ENCODE data around the gene ABHD17B. TPM values are rescaled to one million over a fixed set of nuclear protein-coding genes. Genes with fewer than 3 reads are reported as not detected.

The ABHD17B gene
- total and polyA plus RNA-seq, 2 donors = 23.3 to 53.1 TPM

DNA sequence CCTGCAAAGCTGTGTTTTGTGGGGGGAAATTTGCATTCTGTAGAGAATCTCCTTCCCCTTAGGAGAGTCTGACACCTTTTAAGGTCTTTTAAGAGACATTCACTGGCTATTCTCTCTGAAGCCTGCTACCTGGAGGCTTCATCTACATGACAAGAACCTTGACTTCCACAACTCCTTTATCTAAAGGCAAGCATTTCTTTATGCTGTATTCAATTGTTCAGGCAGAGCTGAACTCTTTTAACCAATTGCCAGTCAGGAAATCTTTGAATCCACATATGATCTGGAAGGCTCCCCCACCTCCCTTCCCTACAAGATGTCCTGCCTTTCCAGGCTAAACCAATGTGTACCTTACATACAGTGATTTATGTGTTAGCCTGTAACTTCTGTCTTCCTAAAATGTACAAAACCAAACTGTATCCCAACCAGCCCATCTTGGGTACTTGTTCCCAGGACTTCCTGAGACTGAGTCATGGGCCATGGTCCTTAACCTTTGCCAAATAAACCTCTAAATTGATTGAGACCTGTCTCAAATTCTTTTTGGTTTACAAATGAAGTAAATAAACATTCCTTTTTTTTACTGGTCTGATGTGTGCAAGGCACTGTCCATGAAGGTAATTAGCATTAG is 10.3 kb upstream of the ABHD17B start:
- Histone ChIP-seq H3K27me3 (ENCODE audit: control insufficient read depth in 2 of 2, insufficient read depth in 1 of 2, low read length in 1 of 2) (no peaks in the 10 kb centered on the region), H3K4me1 (ENCODE audit: control insufficient read depth in 2 of 2, insufficient read depth in 2 of 2, low read length in 2 of 2) (peaks cover 0 to 2% of the 10 kb centered on the region in 2 donors), H3K36me3 (ENCODE audit: control insufficient read depth in 2 of 2, insufficient read depth in 2 of 2, low read length in 1 of 2) (peaks cover 3 to 4% of the 10 kb centered on the region in 2 donors), H3K4me3 (ENCODE audit: low read length in 2 of 2) (no peak overlapping the region), H3K27ac (ENCODE audit: low read depth in 1 of 2, low read length in 1 of 2) (no peak overlapping the region), H3K9me3 (ENCODE audit: control insufficient read depth in 2 of 2, insufficient read depth in 1 of 2, low read length in 1 of 2) (no peaks in the 10 kb centered on the region)
- no peak for DNase-seq (ENCODE audit: low read depth in 6 of 9, low spot score in 9 of 9)

DNA sequence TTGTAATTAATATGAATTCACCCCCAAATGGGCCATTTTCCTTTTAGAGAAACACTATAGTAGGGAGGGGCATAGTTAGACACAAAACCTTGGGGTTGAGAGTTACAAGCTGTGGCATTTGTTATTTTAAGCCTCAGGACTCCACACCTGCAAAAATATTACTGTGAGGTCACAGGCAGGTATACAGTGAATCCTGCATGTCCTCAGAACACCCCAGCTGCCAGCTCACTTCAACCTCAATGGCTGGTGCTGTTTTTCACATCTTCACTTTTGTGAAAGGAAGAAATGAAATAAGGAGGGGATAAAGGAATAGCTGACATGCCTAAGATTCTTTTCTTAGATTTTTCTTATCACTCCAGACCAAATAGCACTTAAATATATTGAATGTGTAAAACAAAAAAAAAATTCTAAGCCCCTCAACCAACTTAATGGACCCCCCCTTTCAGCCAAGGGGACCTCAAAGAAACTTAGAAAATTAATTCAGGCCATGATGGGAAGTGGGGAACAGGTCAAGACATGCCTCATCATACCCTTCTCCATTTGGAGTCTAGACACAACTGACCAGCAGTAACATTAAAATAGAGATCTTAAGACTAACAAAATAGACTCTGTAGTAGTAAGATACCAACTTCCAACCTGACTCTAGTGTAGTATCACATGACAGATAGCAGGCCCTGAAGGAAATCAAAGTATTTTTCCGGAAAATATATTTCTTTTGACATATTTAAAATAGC is 9.6 kb upstream of the ABHD17B start:
- Histone ChIP-seq H3K27ac (ENCODE audit: low read depth in 1 of 2, low read length in 1 of 2) (no peak overlapping the region), H3K4me1 (ENCODE audit: control insufficient read depth in 2 of 2, insufficient read depth in 2 of 2, low read length in 2 of 2) (peaks cover 0 to 2% of the 10 kb centered on the region in 2 donors), H3K27me3 (ENCODE audit: control insufficient read depth in 2 of 2, insufficient read depth in 1 of 2, low read length in 1 of 2) (no peaks in the 10 kb centered on the region), H3K36me3 (ENCODE audit: control insufficient read depth in 2 of 2, insufficient read depth in 2 of 2, low read length in 1 of 2) (peaks cover 3 to 4% of the 10 kb centered on the region in 2 donors), H3K9me3 (ENCODE audit: control insufficient read depth in 2 of 2, insufficient read depth in 1 of 2, low read length in 1 of 2) (no peaks in the 10 kb centered on the region), H3K4me3 (ENCODE audit: low read length in 2 of 2) (no peak overlapping the region)
- 97% methylated on average over 1 of the region's 1 CpG for WGBS
- DNase-seq (ENCODE audit: low read depth in 6 of 9, low spot score in 9 of 9) = no peak

DNA sequence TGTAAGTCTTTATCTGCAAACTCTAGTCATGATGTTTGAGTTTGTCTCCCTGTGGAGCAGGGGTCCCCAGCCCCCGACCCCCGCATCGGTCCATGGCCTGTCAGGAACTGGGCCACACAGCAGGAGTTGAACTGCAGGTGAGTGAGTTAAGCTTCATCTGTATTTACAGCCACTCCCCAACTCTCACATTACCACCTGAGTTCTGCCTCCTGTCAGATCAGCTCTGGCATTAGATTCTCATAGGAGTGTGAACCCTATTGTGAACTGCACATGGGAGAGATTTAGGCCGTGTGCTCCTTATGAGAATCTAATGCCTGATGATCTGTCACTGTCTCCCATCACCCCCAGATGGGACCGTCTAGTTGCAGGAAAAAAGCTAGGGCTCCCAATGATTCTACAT is 7.4 kb upstream of the ABHD17B start:
- no peak for DNase-seq (ENCODE audit: low read depth in 6 of 9, low spot score in 9 of 9)
- 97% methylated on average over 5 of the region's 5 CpGs for WGBS
- H3K4me1 ChIP-seq (ENCODE audit: control insufficient read depth in 2 of 2, insufficient read depth in 2 of 2, low read length in 2 of 2) = peaks cover 0 to 2% of the 10 kb centered on the region in 2 donors
- no peak overlapping the region for H3K27ac ChIP-seq (ENCODE audit: low read depth in 1 of 2, low read length in 1 of 2)
- H3K9me3 ChIP-seq (ENCODE audit: control insufficient read depth in 2 of 2, insufficient read depth in 1 of 2, low read length in 1 of 2) = no peaks in the 10 kb centered on the region
- H3K27me3 ChIP-seq (ENCODE audit: control insufficient read depth in 2 of 2, insufficient read depth in 1 of 2, low read length in 1 of 2) = no peaks in the 10 kb centered on the region
- peaks cover 3 to 4% of the 10 kb centered on the region in 2 donors for H3K36me3 ChIP-seq (ENCODE audit: control insufficient read depth in 2 of 2, insufficient read depth in 2 of 2, low read length in 1 of 2)
- no peak overlapping the region for H3K4me3 ChIP-seq (ENCODE audit: low read length in 2 of 2)

DNA sequence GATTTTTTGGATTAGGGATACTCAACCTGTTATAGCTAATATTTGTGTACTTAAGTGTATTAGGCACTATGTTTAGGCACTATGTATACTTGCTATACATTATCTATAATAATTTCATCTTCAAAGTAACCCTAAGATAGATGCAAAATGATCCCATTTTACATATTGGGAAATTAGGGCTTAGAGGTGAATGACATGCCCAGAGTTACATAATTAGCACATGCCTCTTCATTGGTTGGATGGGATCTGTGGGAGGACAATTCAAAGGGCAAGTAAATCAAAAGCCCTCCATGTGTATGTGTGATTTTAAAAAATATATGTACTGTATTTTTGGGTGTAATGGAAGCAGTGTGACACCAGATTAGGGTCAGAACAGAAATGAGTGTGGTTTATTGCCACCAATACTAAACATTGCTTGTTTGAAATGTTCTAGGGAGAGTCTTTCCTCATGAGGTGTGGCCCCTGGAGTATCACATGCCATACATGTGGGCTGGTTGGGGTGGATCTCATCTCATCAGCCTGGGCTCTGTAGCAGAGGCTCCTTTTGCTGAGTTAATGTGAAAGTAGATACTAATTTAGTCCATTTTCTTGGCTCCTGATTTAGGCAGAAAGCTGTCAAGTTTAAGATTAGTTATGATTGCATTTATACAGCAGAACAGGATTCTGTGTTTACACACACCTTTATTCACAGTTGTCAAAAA is 6.0 kb upstream of the ABHD17B start:
- no peaks in the 10 kb centered on the region for H3K27me3 ChIP-seq (ENCODE audit: control insufficient read depth in 2 of 2, insufficient read depth in 1 of 2, low read length in 1 of 2)
- no peak for DNase-seq (ENCODE audit: low read depth in 6 of 9, low spot score in 9 of 9)
- no peak overlapping the region for H3K4me3 ChIP-seq (ENCODE audit: low read length in 2 of 2)
- no peak overlapping the region for H3K27ac ChIP-seq (ENCODE audit: low read depth in 1 of 2, low read length in 1 of 2)
- H3K4me1 ChIP-seq (ENCODE audit: control insufficient read depth in 2 of 2, insufficient read depth in 2 of 2, low read length in 2 of 2) = peaks cover 3 to 8% of the 10 kb centered on the region in 2 donors
- H3K36me3 ChIP-seq (ENCODE audit: control insufficient read depth in 2 of 2, insufficient read depth in 2 of 2, low read length in 1 of 2) = peaks cover 3 to 4% of the 10 kb centered on the region in 2 donors
- H3K9me3 ChIP-seq (ENCODE audit: control insufficient read depth in 2 of 2, insufficient read depth in 1 of 2, low read length in 1 of 2) = no peaks in the 10 kb centered on the region

DNA sequence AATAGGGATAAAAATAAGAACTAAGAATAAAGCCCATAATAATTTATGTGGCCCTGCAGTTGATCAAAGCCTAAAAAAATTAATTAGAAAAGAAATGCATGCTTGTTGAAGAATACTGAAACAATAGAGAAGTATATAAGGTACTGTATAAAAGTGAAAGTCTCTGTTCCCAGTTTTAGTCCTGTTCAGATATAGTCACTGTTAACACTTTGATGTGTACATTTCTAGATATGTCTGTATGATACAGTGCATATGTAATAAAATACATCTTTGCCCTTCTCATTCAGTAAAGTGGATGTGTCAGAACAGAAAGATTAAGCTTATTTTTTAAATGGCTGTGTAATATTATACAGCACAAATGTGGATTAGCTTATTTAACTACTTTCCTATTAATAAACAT is 4.5 kb upstream of the ABHD17B start:
- H3K4me1 ChIP-seq (ENCODE audit: control insufficient read depth in 2 of 2, insufficient read depth in 2 of 2, low read length in 2 of 2) = peaks cover 5 to 11% of the 10 kb centered on the region in 2 donors
- no peak for DNase-seq (ENCODE audit: low read depth in 6 of 9, low spot score in 9 of 9)
- H3K27me3 ChIP-seq (ENCODE audit: control insufficient read depth in 2 of 2, insufficient read depth in 1 of 2, low read length in 1 of 2) = no peaks in the 10 kb centered on the region
- no peak overlapping the region for H3K27ac ChIP-seq (ENCODE audit: low read depth in 1 of 2, low read length in 1 of 2)
- no peak overlapping the region for H3K4me3 ChIP-seq (ENCODE audit: low read length in 2 of 2)
- no peaks in the 10 kb centered on the region for H3K9me3 ChIP-seq (ENCODE audit: control insufficient read depth in 2 of 2, insufficient read depth in 1 of 2, low read length in 1 of 2)
- peaks cover 3 to 4% of the 10 kb centered on the region in 2 donors for H3K36me3 ChIP-seq (ENCODE audit: control insufficient read depth in 2 of 2, insufficient read depth in 2 of 2, low read length in 1 of 2)

DNA sequence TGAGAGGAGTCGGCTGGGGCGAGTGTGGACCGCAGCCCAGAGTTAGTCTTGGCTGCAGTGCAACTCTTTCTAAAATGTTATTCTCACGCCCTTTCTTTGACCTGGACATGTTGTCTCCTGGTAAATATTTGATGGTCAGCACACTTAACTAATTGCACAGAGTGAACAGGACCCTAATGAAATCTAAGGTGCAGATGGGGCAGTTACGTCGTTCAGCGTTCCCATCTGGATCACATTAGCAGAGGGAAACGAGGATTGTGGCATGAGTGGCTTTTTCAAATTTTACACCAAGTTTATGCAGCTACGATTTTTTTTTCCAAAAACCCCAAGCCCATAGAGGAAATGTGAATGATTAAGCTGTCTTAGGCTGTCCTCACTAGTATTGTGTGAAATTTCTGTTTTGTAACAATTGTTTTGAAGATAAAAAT is 929 bp upstream of the ABHD17B start:
- H3K9me3 ChIP-seq (ENCODE audit: control insufficient read depth in 2 of 2, insufficient read depth in 1 of 2, low read length in 1 of 2) = no peaks in the 10 kb centered on the region
- peaks cover 11 to 21% of the 10 kb centered on the region in 2 donors for H3K4me1 ChIP-seq (ENCODE audit: control insufficient read depth in 2 of 2, insufficient read depth in 2 of 2, low read length in 2 of 2)
- peak overlapping the region; percentile 76 to 99 for H3K4me3 ChIP-seq (ENCODE audit: low read length in 2 of 2)
- DNase-seq (ENCODE audit: low read depth in 6 of 9, low spot score in 9 of 9) = no peak
- 2% methylated on average over 9 of the region's 9 CpGs for WGBS
- peaks cover 0 to under 1% of the 10 kb centered on the region in 2 donors for H3K36me3 ChIP-seq (ENCODE audit: control insufficient read depth in 2 of 2, insufficient read depth in 2 of 2, low read length in 1 of 2)
- H3K27ac ChIP-seq (ENCODE audit: low read depth in 1 of 2, low read length in 1 of 2) = peak overlapping the region; percentile 89 to 98
- no peaks in the 10 kb centered on the region for H3K27me3 ChIP-seq (ENCODE audit: control insufficient read depth in 2 of 2, insufficient read depth in 1 of 2, low read length in 1 of 2)

DNA sequence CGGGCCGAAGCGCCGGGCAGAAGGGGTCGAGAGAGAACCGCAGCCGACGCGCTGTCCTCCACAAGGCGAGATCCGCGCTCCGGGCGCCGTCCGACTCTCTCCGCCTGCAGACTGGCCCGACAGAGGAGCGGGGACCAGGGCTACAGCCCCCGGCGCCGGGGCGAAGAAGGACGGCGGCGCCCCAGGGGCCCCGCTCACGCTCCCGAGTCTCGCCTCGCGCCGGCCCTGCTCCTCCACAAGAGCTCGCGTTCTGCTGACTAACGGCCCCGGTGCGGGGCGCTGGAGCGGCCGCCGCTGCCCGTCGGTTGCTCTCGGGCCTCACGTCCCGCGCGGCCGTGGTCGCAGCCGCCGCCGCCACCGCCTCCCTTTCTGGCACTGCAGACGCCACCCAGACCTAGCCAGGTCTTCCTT is 338 bp downstream of the ABHD17B start:
- H3K4me1 ChIP-seq (ENCODE audit: control insufficient read depth in 2 of 2, insufficient read depth in 2 of 2, low read length in 2 of 2) = peaks cover 11 to 21% of the 10 kb centered on the region in 2 donors
- peaks cover 7 to 12% of the 10 kb centered on the region in 2 donors for H3K36me3 ChIP-seq (ENCODE audit: control insufficient read depth in 2 of 2, insufficient read depth in 2 of 2, low read length in 1 of 2)
- no peaks in the 10 kb centered on the region for H3K27me3 ChIP-seq (ENCODE audit: control insufficient read depth in 2 of 2, insufficient read depth in 1 of 2, low read length in 1 of 2)
- peak in 2 of 9 donors; percentile 36 to 53 for DNase-seq (ENCODE audit: low read depth in 6 of 9, low spot score in 9 of 9)
- H3K27ac ChIP-seq (ENCODE audit: low read depth in 1 of 2, low read length in 1 of 2) = peak overlapping the region; percentile 94 to 98
- H3K4me3 ChIP-seq (ENCODE audit: low read length in 2 of 2) = peak overlapping the region; percentile 89 to 99
- WGBS = under 1% methylated on average over 56 of the region's 56 CpGs
- H3K9me3 ChIP-seq (ENCODE audit: control insufficient read depth in 2 of 2, insufficient read depth in 1 of 2, low read length in 1 of 2) = no peaks in the 10 kb centered on the region

DNA sequence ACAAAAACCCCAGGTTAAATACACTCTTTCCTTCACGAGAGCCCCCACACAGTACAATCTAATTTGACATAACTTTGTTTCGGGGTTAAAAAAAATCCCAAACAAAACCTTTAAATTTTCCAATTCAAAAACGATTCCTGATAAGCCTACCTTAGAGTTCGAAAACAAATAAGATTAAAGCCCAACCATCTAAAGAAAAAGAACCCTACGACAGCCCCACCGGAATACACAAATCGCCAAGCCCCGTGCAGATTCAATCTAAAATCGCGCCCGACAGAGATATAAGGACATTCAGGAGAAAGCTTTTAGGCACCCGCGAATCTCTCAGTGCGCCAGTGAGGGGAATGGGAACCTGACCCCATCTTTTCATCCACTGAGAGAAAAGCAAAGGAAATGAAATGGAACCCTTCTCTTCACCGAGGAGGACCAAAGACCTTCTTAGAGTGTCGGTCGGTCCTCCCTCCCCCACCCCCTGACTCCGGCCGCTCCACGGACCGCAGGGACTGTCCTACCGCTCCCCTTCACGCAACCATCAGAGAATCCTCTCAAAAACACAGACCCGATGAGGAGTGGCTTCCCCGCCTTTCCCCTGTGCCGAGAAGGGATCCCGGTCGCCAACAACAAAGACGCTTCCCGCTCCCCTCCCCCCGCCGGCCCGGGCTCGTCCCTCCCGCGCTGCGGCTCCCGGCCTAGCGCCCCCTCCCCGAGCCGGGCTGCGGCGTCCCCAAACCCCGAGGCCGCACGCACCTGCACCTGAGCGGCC is 925 bp downstream of the ABHD17B start:
- Histone ChIP-seq H3K4me3 (ENCODE audit: low read length in 2 of 2) (peak overlapping the region; percentile 89 to 99), H3K27me3 (ENCODE audit: control insufficient read depth in 2 of 2, insufficient read depth in 1 of 2, low read length in 1 of 2) (no peaks in the 10 kb centered on the region), H3K27ac (ENCODE audit: low read depth in 1 of 2, low read length in 1 of 2) (peak overlapping the region; percentile 94 to 98), H3K9me3 (ENCODE audit: control insufficient read depth in 2 of 2, insufficient read depth in 1 of 2, low read length in 1 of 2) (no peaks in the 10 kb centered on the region), H3K36me3 (ENCODE audit: control insufficient read depth in 2 of 2, insufficient read depth in 2 of 2, low read length in 1 of 2) (peaks cover 9 to 18% of the 10 kb centered on the region in 2 donors), H3K4me1 (ENCODE audit: control insufficient read depth in 2 of 2, insufficient read depth in 2 of 2, low read length in 2 of 2) (peaks cover 11 to 21% of the 10 kb centered on the region in 2 donors)
- DNase-seq (ENCODE audit: low read depth in 6 of 9, low spot score in 9 of 9) = peak in 4 of 9 donors; percentile 49 to 73 (median 51)
- under 1% methylated on average over 47 of the region's 47 CpGs for WGBS

Measured in thymus (tissue), 11 donors.